Renal pelvis (tissue), 4 donors: ENCODE measurements around the gene CNPY1. TPM values are rescaled to one million over a fixed set of nuclear protein-coding genes. Genes with fewer than 3 reads are reported as not detected.
"Not testable (repeated sequence)": the region's sequence is repeated elsewhere in the genome, so short reads cannot be mapped to it uniquely, and the experiment has no call there.

ENCODE experiments used
- DNase-seq: peaks from one replicate; pipeline ENCODE4 v3.0.0-alpha.2; 2013
- polyA plus RNA-seq, 3 donors: library from polyadenylated mRNA; unstranded; fragments of 120-200 nt; gene quantifications; one replicate each; pipeline ENCODE4 v1.2.1, GENCODE V29; 2013; ENCODE audit not compliant: insufficient read length in 3 of 3

CNPY1 gene
- polyA plus RNA-seq, 3 donors: not detected

GRCh38 chr7:155579565-155579964, 33.2 kb upstream of the CNPY1 start:
- DNase-seq: no peak

GRCh38 chr7:155578016-155578415, 31.7 kb upstream of the CNPY1 start:
- DNase-seq: no peak

GRCh38 chr7:155577509-155577905, 31.1 kb upstream of the CNPY1 start:
- no peak for DNase-seq

DNA sequence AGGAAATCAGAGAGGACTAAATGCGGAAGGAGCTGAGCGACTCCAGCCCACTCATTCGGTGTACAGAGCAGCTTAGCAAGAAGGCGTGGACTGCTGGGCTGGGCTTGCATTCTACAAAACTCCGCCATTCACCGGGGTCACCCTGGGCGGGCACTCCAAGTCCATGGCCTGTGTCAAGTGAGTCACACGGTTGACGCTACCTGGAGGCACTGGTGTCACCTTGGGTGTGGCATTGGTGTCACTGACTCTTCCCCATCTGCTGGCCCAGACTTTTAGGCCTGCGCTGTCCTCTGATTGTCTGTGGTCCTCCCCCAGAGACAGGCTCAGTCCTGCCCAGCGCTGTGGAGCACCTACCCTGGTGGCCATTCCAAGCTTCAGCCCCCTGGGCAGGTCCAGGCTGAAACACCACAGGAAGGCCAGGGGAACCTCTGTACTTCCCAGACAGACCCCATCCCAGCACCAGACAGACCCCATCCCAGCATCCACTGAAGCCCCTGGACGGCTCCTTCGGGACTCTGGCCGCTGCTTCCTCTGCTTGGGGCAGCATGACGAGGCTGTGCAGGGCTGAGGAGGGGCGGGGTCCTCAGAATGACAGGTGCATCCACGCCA, 30.6 kb upstream of the CNPY1 start:
- no peak for DNase-seq

GRCh38 chr7:155576416-155576815, 30.1 kb upstream of the CNPY1 start:
- no peak for DNase-seq

- DNase-seq: no peak
Observed at GRCh38 chr7:155574556-155575290, 28.4 kb upstream of the CNPY1 start.

GRCh38 chr7:155571581-155572345, 25.4 kb upstream of the CNPY1 start:
- no peak for DNase-seq

GRCh38 chr7:155570991-155571390, 24.6 kb upstream of the CNPY1 start:
- DNase-seq: no peak

DNA sequence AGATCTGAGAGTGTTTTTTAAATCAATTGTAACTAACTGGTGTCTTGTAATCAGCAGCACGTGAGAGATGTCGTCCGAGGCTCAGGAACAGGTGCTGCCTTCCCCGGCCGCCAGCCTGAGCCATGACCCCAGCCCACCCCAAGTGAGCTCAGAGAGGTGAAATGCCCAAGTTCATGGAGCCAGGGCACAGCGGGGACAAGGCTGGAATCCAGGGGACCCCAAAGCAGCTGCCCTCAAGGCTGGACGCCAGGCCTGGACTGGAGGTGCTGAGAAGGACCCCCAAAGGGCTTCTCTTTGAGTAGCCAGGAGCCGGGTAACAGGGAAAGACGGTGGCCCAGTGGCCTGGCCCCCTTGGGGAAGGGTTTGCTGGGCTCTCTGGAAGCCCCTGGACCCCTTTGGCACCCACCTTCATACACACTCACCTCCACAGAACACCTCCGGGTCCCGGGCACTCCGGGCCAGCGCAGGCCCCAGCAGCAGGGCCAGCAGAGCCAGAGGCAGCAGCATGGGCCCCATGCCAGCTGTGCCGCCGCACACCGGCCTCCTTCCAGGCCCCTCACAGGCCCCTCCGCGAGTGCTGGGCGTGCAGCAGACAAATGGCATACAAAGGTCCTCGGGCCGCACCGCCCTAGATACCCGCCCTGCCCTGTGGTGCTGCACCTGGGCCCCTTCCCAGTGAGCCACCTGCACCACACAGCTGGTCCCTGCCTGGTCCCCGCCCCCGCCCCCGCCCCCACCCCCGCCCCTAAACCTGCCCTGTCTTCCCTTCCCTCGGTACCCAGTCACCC, 24.0 kb upstream of the CNPY1 start:
- no peak for DNase-seq

DNA sequence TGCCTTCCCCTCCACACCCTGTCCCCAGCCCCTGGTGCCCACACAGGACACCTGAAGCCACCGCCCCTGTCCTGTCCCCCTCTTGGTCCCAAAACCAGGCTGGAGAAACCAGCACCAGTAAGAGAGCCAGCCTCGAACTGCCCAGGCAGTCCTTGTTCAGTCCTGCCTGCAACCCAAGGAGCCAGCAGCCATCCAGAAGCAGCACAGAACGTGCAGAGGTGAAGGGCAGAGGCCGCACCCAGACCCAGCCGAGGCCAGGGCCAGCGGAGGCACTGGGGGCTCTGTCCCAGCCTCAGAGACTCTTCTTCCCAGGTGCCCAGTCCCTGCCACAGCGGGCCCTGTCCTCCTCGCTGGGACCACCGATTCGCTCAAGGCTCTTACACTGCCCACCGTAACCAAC, 23.3 kb upstream of the CNPY1 start:
- DNase-seq: no peak

DNA sequence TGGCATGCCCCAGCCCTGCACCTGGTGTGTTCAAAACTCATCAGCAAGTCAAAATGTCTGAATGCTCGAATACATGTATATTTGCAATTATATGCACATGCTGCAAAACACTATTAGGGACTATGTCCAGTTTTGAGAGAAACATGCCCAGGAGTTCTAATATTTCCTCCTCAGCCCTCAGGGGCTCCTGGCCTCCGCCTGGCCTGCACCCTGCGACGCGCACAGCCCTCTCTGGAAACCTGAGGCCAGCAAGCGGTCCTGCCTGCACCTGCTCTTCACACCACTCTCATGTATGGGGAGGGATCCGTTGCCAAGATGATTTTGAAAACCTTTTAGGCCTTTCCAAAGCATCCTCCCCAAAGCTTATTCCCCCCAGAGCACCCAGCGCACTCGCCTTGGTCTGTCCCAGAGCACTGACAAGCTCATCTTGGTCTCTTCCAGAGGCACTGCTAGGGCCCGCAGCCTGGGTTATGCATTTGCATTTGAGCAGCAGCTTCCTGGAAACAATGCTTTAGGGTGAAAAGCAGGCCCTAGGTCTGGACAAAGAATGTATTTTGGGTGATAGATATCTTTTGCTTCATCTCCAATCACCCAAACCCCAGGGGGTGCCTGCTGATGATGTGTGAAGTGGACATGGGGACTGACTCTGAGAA, 22.6 kb upstream of the CNPY1 start:
- DNase-seq: no peak

GRCh38 chr7:155568333-155568660, 21.9 kb upstream of the CNPY1 start:
- no peak for DNase-seq

- no peak for DNase-seq
Observed at GRCh38 chr7:155567646-155568332, 21.4 kb upstream of the CNPY1 start.

DNA sequence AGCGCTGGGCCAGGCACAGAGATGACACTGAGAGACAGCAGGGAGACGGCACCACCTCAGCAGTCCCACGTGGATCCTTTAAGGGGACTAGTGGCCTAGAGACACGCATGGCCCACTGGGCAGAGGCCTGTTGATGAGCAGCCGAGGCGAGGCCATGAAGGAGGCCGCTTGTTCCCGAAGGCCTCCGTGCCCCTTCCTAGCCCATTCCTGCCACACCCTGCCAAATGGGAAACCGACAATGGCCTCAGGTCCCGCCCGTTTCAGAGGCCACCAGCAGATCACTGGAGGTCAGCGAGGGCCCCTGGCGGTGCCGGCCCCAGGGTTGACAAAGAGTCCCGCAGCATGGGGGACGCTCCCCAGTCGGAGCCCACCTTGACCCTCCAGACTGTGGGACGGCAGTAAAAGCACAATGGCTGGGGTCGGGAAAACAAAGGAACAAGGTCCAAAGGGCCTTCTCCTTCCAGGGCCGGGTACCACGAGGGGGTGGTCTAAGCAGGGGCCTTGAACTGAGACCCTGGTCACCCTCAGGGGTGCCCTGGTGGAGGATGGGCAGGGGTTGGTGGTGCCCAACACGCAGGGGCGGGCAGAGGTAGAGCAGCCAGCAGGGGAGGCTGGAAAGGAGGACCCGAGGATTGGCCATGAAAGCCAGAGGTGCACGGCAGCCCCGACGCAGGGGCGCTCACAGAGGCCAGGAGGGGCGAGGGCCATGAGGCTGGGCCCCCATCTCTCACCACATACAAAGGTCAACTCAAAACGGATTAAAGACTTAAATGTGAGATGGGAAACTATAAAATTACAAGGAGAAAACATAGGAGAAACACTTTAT, 19.9 kb upstream of the CNPY1 start:
- DNase-seq: no peak

GRCh38 chr7:155565596-155565995, 19.2 kb upstream of the CNPY1 start:
- no peak for DNase-seq

DNA sequence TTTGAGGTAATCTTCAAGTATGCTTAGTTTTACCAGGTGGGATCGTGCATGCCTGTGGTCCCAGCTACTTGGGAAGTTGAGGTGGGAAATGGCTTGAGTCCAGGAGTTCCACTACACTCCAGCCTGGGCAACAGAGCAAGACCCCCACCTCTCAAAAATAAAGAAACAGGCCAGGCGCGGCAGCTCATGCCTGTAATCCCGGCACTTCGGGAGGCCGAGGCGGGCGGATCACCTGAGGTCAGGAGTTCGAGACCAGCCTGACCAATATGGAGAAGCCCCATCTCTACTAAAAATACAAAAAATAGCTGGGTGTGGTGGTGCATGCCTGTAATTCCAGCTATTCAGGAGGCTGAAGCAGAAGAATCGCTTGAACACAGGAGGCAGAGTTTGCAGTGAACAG, 16.6 kb upstream of the CNPY1 start:
- not testable (repeated sequence) for DNase-seq

DNA sequence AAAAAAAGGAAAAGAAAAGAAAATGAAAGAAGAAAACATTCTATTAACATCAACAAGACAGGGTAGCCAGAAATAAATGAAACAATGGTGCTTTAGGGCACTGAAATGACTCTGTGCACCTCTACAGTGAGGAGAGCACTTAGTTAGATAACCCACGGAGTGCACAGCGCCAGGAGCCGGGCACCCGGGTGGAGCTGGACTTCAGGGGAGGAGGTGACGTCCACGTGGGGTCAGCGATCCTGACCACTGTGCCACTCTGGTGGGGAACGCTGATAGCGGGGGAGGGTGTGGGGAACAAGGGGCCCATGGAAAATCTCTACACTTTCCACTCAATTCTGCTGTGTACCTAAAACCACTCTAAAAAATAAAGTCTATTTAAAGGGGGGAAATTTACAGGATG, 15.7 kb upstream of the CNPY1 start:
- no peak for DNase-seq

DNA sequence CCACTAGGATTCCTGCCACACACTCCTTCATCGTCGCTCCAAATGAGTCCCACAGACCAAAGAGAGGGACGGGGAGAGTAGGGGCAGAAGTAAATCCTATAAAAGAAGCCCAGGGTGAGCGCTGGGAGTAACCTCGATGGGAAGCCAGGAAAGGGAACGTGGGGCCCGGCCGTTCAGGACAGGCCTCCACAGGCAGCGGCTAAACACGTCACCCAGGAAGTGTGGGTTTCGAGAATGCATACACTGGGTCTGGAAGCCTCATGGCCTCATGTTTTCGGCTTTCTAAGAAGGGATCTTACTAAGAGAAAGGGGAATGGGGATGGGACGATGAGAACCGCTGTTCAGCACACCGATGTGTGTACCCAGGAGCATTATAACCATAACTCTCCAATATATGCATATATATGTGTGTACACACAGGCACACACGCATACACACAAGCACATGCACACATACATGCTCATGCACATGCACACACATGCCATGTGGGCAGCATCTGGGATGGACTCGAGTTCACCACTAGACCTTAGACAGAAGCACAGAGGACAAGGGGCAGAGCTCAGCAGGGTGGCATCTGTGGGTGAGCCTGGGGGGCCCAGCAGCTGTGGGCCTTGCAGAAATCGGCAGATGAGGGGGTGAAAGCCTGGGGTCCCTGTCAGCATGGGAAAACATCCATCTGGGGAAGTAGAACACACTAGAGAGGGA, 14.8 kb upstream of the CNPY1 start:
- no peak for DNase-seq

DNA sequence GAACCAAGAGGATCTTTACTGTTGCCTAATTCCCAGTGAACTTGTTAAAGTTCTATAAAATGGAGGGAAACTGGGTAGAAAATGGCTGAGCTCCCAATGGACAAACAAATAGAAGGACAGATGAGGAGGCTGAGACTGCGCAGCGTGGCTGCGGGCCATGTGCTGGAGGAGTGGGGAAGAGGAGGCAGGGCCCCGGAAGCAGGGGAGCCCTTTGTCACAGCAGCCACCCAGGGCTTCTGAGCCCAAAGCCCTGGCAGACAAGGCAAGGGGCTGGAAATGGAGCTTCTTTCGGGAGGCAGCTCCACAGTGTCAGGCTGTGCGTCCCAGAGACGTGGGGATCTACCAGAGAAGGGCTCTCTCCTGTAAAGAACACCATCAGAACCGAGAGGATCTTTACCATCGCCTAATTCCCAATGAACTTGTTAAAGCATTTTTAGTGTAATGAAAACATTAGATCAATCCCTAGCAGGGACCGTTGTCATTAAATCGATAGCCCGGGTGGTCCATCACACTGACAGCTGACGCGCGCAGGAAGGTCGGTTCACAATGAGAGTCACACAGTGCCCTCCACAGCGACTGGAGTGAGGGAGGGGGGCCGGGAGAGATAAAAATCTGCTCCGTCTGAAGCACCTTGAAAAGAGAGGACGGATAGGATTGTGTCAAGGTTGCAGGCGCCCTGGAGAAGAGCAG, 14.0 kb upstream of the CNPY1 start:
- no peak for DNase-seq
